NCI-H1436 (cell line): ENCODE data around the gene ACP3.
A peak's percentile ranks its signal among the peaks of the same experiment; 100 is the strongest.

Source experiments
- DNase-seq: peaks from one replicate; lab custom pipeline; 2025; lab: John Stamatoyannopoulos, UW

The ACP3 gene

GRCh38 chr3:132318451-132318850, 1.2 kb downstream of the ACP3 start:
- DNase-seq = no peak

- DNase-seq = no peak
These were observed 4.1 kb downstream of the ACP3 start for GRCh38 chr3:132321304-132321703.

GRCh38 chr3:132325103-132325606, 7.9 kb downstream of the ACP3 start:
- DNase-seq = no peak

- DNase-seq = no peak
These were observed 8.4 kb downstream of the ACP3 start for GRCh38 chr3:132325634-132326033.

GRCh38 chr3:132326251-132326650, 9.0 kb downstream of the ACP3 start:
- peak; percentile 34 for DNase-seq

- no peak for DNase-seq
These were observed 14.9 kb downstream of the ACP3 start for GRCh38 chr3:132332082-132332481.

GRCh38 chr3:132332508-132332907, 15.3 kb downstream of the ACP3 start:
- no peak for DNase-seq

GRCh38 chr3:132341746-132342145, 24.5 kb downstream of the ACP3 start:
- DNase-seq = no peak

GRCh38 chr3:132342183-132342582, 25.0 kb downstream of the ACP3 start:
- DNase-seq = no peak

- no peak for DNase-seq
These were observed 25.4 kb downstream of the ACP3 start for GRCh38 chr3:132342610-132343009.

- DNase-seq = peak; percentile 68
These were observed 25.9 kb downstream of the ACP3 start for GRCh38 chr3:132343018-132343612.

GRCh38 chr3:132344666-132345280, 27.6 kb downstream of the ACP3 start:
- DNase-seq = no peak

GRCh38 chr3:132346841-132347736, 29.9 kb downstream of the ACP3 start:
- DNase-seq = no peak

GRCh38 chr3:132347811-132348210, 30.6 kb downstream of the ACP3 start:
- DNase-seq = no peak

- no peak for DNase-seq
These were observed 31.3 kb downstream of the ACP3 start for GRCh38 chr3:132348531-132348930.

GRCh38 chr3:132350814-132351213, 33.6 kb downstream of the ACP3 start:
- no peak for DNase-seq

- DNase-seq = no peak
These were observed 34.1 kb downstream of the ACP3 start for GRCh38 chr3:132351222-132351806.

GRCh38 chr3:132352556-132353143, 35.4 kb downstream of the ACP3 start:
- DNase-seq = peak; percentile 83

GRCh38 chr3:132354916-132355702, 37.9 kb downstream of the ACP3 start:
- no peak for DNase-seq

GRCh38 chr3:132356568-132356967, 39.4 kb downstream of the ACP3 start:
- no peak for DNase-seq

GRCh38 chr3:132360717-132361116, 43.5 kb downstream of the ACP3 start:
- DNase-seq = no peak
